ENCODE data around the gene PAX6. TPM values are rescaled to one million over a fixed set of nuclear protein-coding genes. Genes with fewer than 3 reads are reported as not detected.

The PAX6 gene
- total RNA-seq, 1 donor from 2014 or later: 2.7 TPM

DNA sequence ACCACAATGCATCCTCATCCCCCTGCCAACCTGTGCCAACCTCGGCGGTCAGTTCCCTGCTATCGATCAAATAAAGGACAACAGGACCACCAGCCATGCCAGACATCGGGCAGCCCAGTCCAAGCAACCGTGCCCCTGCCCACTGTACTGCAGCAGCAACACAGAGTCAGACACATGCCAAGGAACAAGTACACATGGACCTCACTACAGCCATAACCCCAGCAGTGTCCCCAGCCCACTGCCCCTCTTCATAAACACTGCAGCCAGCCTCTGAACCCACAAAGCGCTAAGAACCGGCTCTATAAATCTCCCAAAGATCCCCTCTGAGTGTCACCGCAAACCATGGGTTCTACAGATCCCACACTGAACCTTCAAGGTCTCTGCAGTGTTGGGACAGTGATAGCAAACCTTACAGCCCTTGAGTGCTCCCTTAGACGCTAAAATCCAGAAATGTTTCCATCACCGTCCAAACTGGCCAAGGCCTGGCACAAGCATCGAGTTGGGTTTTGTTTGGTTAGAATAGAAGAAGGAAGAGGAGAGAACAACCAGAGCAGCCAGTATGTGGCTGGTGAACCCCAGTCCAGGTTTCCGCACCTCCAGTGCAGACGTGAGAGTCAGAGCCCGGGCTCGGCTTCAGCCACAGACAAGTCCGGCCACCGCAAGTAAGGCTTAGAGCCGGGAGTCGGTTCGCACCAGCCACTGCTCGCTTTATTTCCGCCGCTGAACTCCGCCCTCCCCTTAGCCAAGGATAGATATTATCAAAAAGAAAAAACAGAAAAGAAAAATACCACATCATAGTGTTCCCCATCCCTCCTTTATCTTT, 7.9 kb downstream of the PAX6 start:
- Mint-ChIP-seq H3K4me1 (ENCODE audit: unreplicated experiment) (peaks cover 44% of the 10 kb centered on the region), H3K27ac (ENCODE audit: unreplicated experiment) (peak overlapping the region; percentile 53), H3K9me3 (ENCODE audit: unreplicated experiment) (no peaks in the 10 kb centered on the region), H3K27me3 (ENCODE audit: unreplicated experiment) (peaks cover 62% of the 10 kb centered on the region), H3K4me3 (ENCODE audit: unreplicated experiment) (no peak overlapping the region), H3K36me3 (ENCODE audit: low read depth, unreplicated experiment) (no peaks in the 10 kb centered on the region)
- DNase-seq (ENCODE audit: low spot score): no peak
- TF ChIP-seq CTCF (IDR thresholded peaks at IDR 0.05; ENCODE audit: unreplicated experiment): no peak

DNA sequence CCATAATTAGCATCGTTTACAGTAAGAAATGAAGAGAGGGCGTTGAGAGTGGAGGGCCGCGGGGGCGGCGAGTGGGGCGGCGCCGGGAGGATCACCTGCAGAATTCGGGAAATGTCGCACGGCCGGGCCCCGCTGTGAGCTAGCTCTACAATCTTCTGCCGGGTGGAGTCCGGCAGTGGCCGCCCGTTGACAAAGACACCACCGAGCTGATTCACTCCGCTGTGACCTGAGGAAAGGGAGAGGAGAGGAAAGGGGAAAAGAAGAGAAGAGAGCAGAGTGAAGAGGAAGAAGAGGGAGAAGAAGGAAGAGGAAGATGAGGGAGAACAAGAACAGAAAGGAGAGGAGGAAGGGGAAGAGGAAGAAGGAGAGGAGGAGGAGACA, 8.5 kb downstream of the PAX6 start:
- peak; percentile 6 for DNase-seq (ENCODE audit: low spot score)
- no peak overlapping the region for H3K4me3 Mint-ChIP-seq (ENCODE audit: unreplicated experiment)
- peaks cover 62% of the 10 kb centered on the region for H3K27me3 Mint-ChIP-seq (ENCODE audit: unreplicated experiment)
- no peak for TF ChIP-seq CTCF (IDR thresholded peaks at IDR 0.05; ENCODE audit: unreplicated experiment)
- H3K36me3 Mint-ChIP-seq (ENCODE audit: low read depth, unreplicated experiment): no peaks in the 10 kb centered on the region
- no peak overlapping the region for H3K27ac Mint-ChIP-seq (ENCODE audit: unreplicated experiment)
- H3K9me3 Mint-ChIP-seq (ENCODE audit: unreplicated experiment): no peaks in the 10 kb centered on the region
- peaks cover 47% of the 10 kb centered on the region for H3K4me1 Mint-ChIP-seq (ENCODE audit: unreplicated experiment)

GRCh38 chr11:31802000-31802551, 9.0 kb downstream of the PAX6 start:
- Mint-ChIP-seq H3K36me3 (ENCODE audit: low read depth, unreplicated experiment) (no peaks in the 10 kb centered on the region), H3K9me3 (ENCODE audit: unreplicated experiment) (no peaks in the 10 kb centered on the region), H3K4me3 (ENCODE audit: unreplicated experiment) (no peak overlapping the region), H3K27me3 (ENCODE audit: unreplicated experiment) (peaks cover 59% of the 10 kb centered on the region), H3K4me1 (ENCODE audit: unreplicated experiment) (peaks cover 47% of the 10 kb centered on the region), H3K27ac (ENCODE audit: unreplicated experiment) (no peak overlapping the region)
- DNase-seq (ENCODE audit: low spot score): no peak
- no peak for TF ChIP-seq CTCF (IDR thresholded peaks at IDR 0.05; ENCODE audit: unreplicated experiment)

DNA sequence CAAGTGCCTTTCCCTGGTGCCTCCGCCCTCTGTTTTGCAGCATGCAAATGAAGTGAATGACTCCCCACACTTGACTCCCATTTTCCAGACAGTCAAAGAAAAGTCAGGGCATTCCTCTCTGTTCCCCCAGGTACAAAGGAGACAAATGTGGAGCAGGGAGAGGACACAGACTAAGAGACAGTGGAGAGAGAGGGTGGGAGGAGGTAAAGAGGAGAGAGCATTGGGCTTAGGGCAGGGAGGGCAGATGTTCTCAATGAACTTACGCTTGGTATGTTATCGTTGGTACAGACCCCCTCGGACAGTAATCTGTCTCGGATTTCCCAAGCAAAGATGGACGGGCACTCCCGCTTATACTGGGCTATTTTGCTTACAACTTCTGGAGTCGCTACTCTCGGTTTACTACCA, 9.8 kb downstream of the PAX6 start:
- no peaks in the 10 kb centered on the region for H3K36me3 Mint-ChIP-seq (ENCODE audit: low read depth, unreplicated experiment)
- no peak for TF ChIP-seq CTCF (IDR thresholded peaks at IDR 0.05; ENCODE audit: unreplicated experiment)
- H3K27ac Mint-ChIP-seq (ENCODE audit: unreplicated experiment): no peak overlapping the region
- no peak overlapping the region for H3K4me3 Mint-ChIP-seq (ENCODE audit: unreplicated experiment)
- H3K9me3 Mint-ChIP-seq (ENCODE audit: unreplicated experiment): no peaks in the 10 kb centered on the region
- peaks cover 49% of the 10 kb centered on the region for H3K4me1 Mint-ChIP-seq (ENCODE audit: unreplicated experiment)
- H3K27me3 Mint-ChIP-seq (ENCODE audit: unreplicated experiment): peaks cover 55% of the 10 kb centered on the region
- DNase-seq (ENCODE audit: low spot score): no peak

All from endothelial cell (in vitro differentiated cells).